ENCODE results near the gene TMPRSS5.

The TMPRSS5 gene

DNA sequence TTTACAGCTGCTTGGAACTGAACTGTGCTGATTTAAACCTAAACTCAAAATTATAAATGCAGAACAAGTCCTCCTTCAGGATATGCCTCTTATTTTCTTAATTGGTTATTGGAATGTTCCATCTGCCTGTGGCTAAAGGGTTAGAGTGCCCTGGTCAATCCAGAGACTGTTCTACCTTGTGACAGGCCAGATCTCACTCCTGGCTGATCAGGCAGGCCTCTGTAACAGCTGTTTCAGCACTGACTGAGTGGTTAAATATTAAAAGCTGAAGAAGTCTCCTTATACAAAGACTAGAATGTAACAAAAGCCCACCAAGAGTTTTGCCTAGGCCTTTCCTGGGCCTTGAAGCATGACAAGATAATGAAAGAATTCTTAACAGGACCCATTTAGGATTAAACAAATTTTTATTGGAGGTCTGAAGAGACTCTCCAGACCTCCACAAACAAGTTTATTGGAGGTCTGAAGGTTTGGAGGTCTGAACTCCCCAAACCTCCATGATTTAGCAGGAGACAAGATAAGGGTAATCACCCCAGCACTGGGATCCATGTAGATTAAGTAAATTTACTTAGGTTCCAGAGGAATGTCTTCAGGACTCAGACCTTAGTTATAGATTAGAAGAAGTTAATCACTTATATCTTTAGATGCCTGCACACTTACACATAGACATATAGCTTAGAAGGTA, 35.8 kb downstream of the TMPRSS5 start:
- no peak for DNase-seq (ENCODE audit: low read depth in 3 of 3, low spot score in 1 of 3)

DNA sequence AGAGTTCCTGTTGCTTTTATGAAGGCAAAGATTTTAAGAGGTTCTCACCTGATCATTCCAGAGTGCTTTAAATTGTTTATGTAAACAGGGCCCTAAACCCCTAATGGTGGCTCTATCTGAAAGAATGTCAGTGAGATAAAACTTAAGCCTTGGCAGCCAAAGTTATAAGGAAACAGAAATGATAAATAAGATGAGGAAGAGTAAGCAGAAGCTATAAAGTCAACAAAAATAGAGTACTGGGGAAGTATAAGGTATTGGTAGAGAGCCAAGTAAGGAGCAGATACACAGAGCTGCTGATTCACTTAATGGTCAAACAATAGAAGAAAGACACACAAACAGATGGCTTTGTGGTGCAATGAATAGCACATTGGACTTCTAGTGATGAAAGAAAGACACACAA, 37.9 kb downstream of the TMPRSS5 start:
- no peak for DNase-seq (ENCODE audit: low read depth in 3 of 3, low spot score in 1 of 3)

DNA sequence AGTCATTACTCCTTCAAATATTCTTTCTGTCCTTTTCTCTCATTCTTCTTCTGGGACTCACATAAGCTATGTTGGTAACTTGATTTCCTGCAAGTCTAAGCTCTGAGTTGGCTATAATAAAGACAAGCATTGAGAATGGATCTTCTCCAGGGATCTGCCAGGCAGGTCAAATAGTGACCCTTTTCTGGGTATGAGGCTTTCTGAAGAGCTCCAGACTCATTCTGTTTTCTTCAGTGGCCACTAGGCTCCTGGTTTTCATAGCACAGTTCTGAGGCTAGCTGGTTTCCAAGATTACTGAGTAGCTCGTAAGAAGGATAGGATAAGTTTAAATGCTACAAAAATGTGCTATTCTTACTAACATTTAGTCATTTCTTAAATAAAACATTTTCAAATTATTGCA, 38.3 kb downstream of the TMPRSS5 start:
- DNase-seq (ENCODE audit: low read depth in 3 of 3, low spot score in 1 of 3): no peak

DNA sequence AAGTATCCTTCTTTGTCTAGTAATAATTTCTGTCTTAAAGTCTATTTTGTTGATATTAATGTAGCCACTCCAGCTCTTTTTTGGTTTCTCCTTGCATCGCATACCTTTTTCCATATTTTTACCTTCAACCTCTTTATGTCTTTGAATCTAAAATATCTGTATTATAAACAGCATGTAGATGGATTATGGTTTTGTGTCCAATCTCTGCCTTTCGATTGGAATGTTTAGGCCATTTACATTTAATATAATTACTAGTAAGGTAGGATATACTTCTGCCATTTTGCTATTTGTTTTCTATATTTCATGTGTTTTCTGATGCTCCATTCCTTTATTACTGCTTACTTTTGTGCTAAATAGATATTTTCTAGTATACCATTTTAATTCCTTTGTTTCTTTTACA, 39.5 kb downstream of the TMPRSS5 start:
- DNase-seq (ENCODE audit: low read depth in 3 of 3, low spot score in 1 of 3): no peak

DNA sequence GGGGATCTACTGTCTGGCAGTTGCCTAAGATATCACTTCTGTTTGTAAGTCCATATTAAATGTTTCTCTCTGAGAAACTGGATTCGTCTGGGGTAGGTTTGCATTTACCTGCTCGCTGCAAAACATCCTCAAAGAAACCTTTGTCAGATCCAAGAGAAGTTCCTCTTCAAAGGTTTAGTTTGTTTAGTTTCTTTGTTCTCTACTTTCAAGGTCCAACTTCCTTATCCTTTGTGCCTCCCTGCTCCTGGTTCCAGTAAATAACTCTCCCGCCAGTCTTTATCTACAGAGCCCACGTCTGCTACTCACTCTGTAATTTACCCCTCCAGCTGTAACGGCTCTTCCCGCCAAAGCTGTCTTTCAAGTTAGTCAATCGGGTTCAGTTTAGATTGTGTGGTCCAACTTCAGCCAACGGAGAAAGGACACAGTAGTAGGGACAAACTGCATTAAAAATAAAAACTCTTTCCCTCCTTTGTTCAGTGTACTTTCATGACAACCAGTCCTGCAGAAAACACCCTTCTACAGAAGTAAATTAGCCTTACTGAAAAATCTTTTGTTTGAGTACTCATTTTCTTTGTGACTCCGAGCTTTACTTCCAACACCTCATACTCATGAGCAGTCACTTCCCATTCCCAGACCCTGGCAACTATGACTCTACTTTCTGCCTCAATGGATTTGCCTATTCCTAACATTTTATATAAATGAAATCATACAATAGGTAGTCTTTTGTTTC, 41.0 kb downstream of the TMPRSS5 start:
- DNase-seq (ENCODE audit: low read depth in 3 of 3, low spot score in 1 of 3): no peak

DNA sequence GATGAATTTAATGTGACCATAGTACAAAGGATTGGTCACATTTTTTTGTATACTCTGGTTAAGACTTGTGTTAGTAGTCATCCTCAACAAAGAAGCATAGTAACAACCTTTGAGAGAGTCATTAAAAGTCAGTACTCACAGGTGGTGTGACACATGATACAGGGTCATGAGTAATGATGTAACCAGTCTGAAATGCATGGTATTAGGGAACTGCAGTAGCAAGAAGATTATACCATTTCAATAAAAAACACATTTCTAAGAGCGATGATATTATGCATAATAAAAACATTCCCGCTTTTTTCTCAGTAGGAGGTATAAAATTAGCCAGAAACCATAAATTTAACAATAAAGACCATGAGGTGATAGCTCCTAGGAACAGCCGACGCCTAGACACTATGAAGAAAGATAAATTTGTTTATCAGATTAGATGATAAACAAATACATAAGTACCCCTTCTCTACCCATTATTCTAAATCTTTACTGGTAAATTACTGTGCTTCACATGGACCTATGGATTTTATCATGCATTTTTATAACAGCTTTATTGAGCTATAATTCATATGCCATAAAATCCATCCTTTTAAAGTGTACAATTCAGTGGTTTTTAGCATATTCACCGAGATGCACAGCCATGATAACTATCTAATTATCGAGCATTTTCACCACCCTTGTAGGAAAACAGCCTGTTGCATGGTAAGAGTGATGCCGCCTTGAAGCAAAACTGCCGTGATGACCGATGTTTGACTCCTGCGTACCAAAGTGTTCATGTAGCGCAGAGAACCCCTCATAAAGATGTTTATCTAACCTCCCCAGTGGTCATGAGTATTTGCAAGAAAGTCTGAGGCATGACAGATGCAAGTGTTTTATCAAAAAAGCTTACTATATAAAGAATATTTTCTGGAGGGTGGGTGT, 41.8 kb downstream of the TMPRSS5 start:
- no peak for DNase-seq (ENCODE audit: low read depth in 3 of 3, low spot score in 1 of 3)

DNA sequence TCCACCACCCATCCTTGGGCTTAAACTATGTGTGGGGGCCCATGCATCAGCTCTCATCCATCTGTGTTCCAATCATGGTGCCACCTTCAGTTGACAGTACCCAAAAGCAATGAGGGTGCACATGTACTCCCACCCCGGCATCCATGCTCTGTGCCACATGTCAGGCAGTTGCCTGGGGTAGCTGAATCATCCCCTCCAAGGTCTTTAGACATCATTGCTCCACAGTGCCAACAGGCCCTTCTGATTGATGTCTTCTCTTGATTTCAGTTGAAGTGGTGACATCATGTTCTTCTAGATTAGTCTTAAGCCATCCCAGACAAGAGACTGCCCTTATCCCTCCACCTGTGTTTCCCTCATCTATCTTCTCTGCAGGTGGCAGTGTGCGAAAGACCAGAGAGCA, 42.5 kb downstream of the TMPRSS5 start:
- no peak for DNase-seq (ENCODE audit: low read depth in 3 of 3, low spot score in 1 of 3)

DNA sequence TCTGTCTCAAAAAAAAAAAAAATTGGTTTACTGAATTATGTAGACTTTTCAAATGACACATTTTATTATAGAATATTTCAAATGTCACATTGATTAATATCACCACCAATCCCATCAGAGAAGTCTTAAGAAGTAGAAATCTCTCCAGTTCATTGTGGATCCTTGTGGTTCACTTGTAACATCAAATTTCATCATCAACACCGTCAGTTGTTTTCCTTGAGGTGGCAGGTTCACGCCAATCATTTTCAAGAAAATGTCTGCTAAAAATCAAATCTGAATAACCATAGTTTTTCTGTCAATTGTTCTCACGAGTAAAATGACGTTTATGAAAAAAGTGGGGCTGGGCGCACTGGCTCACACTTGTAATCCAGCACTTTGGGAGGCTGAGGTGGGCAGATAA, 50.3 kb downstream of the TMPRSS5 start:
- DNase-seq (ENCODE audit: low read depth in 3 of 3, low spot score in 1 of 3): no peak

DNA sequence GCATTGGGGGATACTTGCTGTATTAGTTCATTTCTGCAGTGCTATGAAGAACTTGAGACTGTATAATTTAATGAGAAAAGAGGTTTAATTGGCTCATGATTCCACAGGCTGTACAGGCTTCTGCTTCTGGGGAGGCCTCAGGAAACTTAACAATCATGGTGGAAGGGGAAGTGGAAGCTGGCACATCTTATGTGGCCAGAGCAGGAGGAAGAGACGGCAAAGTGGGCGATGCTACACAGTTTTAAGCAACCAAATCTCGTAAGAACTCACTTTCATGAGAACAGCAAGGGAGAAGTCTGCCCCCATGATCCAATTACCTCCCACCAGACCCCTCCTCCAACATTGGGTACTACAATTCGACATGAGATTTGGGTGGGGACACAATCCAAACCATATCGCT, 55.1 kb downstream of the TMPRSS5 start:
- no peak for DNase-seq (ENCODE audit: low read depth in 3 of 3, low spot score in 1 of 3)

DNA sequence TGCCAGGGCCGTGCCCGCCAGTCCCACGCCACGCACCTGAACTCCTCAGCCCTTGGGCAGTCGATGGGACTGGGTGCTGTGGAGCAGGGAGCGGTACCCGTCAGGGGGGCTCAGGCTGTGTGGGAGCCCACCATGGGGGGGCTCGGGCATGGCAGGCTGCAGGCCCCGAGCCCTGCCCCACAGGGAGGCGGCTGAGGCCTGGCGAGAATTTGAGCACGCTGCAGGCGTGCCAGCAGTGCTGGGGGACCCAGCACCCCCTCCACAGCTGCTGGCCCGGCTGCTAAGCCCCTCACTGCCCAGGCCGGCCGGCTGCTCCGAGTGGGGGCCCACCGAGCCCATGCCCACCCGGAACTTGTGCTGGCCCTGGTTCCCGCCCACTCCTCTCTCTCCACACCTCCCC, 56.8 kb downstream of the TMPRSS5 start:
- DNase-seq (ENCODE audit: low read depth in 3 of 3, low spot score in 1 of 3): no peak

DNA sequence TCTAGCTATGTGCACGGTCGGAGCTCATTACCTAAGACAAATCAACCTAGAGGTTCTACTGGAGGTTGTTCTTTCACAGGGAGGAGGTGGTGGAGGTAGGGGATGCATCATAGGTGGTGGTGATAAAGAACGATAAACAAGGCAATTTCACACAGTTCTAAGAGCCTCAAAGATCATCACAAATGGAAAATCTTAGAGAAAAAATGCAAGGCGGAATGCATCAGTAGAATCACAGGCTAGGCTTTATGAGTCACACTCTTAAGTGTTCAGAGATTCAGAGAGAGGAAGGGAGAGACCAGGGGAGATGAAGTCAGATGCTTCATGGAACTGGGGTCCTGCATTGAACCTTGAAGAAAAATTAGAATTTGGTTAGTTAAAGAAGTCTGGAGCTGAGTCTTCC, 58.3 kb downstream of the TMPRSS5 start:
- DNase-seq (ENCODE audit: low read depth in 3 of 3, low spot score in 1 of 3): no peak

DNA sequence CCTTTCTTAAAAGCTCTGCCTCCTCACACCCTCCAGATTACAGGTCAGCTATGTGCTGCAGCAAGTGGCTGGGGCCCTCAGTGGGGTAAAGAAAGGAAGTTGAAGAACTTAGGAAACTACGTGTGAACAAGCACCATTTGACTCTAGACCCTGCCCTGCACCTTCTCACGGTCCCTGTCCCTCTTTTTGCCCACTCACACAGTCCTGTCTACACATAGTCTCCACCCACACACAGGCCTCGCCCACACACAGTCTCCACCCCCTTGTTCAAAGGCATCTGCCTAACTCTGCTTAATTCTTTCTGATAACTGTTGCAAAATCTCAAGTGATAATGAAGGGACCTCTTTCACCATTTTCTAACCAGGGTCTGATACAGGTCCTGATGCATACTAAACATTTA, 59.0 kb downstream of the TMPRSS5 start:
- no peak for DNase-seq (ENCODE audit: low read depth in 3 of 3, low spot score in 1 of 3)

DNA sequence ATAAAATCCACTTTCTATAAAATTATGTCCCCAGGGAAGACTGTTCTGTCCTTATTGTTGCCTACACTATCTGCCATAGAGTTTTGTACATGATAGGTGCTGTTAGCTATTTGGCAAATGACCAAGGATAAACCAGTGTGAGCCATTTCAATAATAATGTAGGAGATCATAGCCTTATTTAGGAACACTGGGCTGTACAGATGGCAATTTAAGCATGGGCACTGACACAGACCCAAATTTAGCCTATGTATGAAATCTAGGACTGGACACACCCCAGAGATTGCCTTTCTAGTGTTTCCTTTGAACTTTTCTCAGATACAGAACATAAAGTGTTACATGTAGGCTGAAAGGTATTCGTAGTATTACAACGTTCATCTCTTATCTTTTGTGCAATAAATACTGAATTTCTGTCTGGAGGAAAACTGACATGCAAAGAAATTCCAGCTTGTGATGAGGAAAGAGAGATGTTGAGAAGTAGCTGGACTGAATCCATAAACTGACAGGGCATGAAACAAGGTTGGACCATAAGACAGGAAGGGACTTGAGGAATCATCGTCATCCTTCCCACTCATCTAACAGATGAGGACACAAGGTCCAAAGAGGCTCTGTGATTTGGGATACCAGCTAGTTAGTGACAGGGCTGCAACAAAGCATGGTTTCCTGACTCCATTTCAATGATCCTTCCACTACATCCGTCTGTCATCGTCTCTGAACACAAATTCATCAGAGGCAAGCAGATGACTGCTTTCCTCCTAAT, 60.3 kb downstream of the TMPRSS5 start:
- DNase-seq (ENCODE audit: low read depth in 3 of 3, low spot score in 1 of 3): no peak

DNA sequence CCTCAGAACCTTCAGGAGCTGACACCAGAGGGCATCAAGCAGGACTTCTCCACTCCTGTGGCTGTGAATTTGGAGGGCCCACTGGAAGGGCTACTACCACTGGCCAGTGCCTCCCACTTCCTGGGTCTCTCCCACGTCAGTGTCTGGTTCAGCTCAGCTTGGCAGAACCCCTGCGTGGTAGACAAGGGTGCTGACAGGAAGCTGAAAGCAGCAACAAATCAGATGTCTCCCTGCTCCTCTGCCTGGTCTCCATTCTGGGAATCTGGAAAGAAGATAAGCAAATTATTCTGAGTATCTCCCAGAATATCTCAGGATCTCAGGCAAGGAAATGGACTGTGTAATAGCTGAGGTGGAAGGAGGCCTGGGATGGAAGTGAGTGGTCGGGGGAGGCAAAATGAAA, 61.5 kb downstream of the TMPRSS5 start:
- DNase-seq (ENCODE audit: low read depth in 3 of 3, low spot score in 1 of 3): no peak

DNA sequence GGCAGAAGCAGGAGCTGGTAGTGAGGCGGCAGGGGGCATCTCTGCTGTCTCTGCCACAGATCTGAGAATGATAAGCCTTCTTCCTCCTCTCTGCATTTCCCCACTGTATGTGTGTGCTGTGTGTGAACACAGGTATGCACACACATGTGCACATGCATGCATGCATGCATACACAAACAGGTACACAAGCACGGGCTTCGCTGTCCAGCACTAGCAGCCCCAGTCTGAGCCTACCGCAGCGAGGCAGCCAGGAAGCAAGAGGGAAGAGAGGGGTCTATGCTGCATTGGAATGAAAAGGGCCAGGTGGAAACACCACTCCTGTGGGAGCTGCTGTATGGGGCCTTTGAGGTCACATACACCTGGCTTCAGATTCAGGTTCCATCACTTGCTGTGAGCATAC, 62.4 kb downstream of the TMPRSS5 start:
- no peak for DNase-seq (ENCODE audit: low read depth in 3 of 3, low spot score in 1 of 3)

DNA sequence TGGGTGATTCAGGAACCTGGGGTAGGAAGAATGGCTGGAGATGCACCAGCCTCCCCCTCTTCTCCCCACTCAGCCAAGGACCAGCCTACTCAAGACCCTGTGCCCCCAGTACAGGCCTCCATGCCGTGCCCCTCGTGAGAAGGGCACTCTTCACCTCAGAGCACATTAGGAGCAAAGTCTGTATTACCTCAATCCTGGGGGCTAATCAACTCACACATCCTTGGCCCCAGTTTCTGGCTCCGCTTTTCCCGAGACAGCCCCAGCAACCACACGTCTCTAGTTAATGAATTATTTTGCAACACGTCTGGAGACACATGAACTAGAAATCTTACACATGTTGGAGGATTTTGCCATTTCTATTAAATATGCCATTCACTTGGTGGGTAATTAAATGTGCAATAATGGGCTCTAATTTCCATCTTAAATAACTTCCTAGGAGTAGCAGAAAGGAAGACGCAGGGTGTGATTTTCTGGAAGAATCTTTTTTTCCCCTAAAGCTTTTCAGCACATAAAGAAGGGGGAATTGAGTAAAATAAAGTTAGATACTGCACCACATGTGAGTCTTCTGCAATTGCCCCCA, 63.0 kb downstream of the TMPRSS5 start:
- DNase-seq (ENCODE audit: low read depth in 3 of 3, low spot score in 1 of 3): no peak

DNA sequence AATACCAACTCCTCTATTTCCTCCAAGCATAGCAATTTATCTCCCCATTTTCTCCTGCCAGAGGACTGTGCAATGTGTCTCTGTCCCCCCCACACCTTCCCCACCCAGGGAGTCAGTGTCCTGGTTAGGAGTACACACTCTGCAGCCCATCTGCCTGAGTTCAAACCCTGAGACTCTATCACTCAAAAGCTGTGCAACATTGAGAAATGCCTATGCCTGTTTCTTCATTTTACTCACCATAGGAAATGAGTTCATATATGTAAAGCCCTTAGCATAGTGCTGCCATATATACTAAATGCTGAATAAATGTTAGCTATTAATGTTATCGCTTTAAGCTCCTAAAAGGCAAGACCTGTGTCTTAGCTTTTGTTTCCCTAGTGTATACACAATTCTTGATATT, 64.0 kb downstream of the TMPRSS5 start:
- no peak for DNase-seq (ENCODE audit: low read depth in 3 of 3, low spot score in 1 of 3)

DNA sequence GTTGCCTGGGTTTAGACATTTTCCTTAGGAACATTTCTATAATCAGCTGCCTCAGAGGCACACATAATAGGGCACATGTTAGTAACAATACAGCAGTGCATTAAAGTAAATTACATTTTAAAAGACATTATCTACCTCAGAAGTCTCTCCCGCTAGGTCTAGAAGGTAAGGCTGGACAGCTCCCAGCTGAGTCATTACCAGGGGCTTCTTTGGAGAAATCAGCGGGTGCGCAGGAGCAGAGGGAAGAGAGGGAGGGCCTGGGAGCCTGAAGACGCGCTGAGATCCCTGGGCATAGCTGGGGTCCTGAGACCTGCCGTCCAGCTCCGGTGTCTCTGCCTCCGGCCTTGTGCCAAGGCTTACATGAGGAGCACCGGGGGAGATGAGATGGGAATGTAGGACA, 67.7 kb downstream of the TMPRSS5 start:
- DNase-seq (ENCODE audit: low read depth in 3 of 3, low spot score in 1 of 3): no peak

DNA sequence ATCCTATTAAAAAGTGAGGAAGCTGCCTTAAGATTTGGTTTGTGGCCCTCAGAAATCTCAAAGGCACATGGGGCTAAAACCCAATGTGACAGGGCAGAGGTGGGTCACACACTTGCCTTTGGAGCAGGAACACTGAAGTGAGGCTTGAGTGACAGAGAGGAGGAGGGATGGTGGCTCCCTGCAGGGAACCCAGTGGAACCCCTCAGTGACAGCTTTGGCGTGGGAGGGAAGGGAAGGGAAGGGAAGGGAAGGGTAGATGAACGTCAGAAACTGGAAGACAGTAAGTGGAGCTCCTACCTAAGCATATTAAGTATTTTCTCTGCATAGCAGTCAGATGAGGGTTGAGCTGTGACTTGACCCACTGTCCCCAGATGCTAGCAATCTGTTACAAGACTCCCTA, 68.5 kb downstream of the TMPRSS5 start:
- DNase-seq (ENCODE audit: low read depth in 3 of 3, low spot score in 1 of 3): no peak

Data from stimulated activated CD4-positive, alpha-beta T cell treated with anti-CD3 and anti-CD28 coated beads, TNF-alpha, amount 100 ng/mL, for 1 hour (primary cell).